HEK293T (cell line): Measurements from ENCODE around the gene OR8A1.

Experiments used
- ARNT ChIP-seq: fragments of 450-650 bp; IDR thresholded peaks from 2 replicates; pipeline ENCODE4 v1.6.1; 2017; ENCODE audit warnings: mild to moderate bottlenecking
- BHLHE40 ChIP-seq: fragments of 450-650 bp; IDR thresholded peaks from 2 replicates; pipeline ENCODE4 v1.6.1; 2016; ENCODE audit warnings: mild to moderate bottlenecking, moderate library complexity, borderline replicate concordance
- CTBP1 ChIP-seq: fragments of 450-650 bp; IDR thresholded peaks from 2 replicates; pipeline ENCODE4 v1.6.1; 2016; ENCODE audit warnings: borderline replicate concordance
- ELF4 ChIP-seq: fragments of 450-650 bp; IDR thresholded peaks from 2 replicates; pipeline ENCODE4 v1.6.1; 2017; ENCODE audit warnings: antibody characterized with exemption
- FOXA1 ChIP-seq: fragments of 450-650 bp; IDR thresholded peaks from 2 replicates; pipeline ENCODE4 v1.6.1; 2016; ENCODE audit warnings: mild to moderate bottlenecking
- FOXK2 ChIP-seq: fragments of 450-650 bp; IDR thresholded peaks from 2 replicates; pipeline ENCODE4 v1.6.1; 2016; ENCODE audit warnings: mild to moderate bottlenecking
- FOXM1 ChIP-seq: fragments of 450-650 bp; IDR thresholded peaks from 2 replicates; pipeline ENCODE4 v1.6.1; 2017; ENCODE audit warnings: mild to moderate bottlenecking, borderline replicate concordance
- HDGF ChIP-seq: fragments of 450-650 bp; IDR thresholded peaks from 2 replicates; pipeline ENCODE4 v1.6.1; 2017; ENCODE audit warnings: antibody characterized with exemption, borderline replicate concordance
- L3MBTL2 ChIP-seq: fragments of 450-650 bp; conservative IDR thresholded peaks from 2 replicates; pipeline ENCODE4 v1.6.1; 2016; ENCODE audit warnings: mild to moderate bottlenecking
- PKNOX1 ChIP-seq: fragments of 450-650 bp; IDR thresholded peaks from 2 replicates; pipeline ENCODE4 v1.6.1; 2016
- SP1 ChIP-seq: fragments of 450-650 bp; IDR thresholded peaks from 2 replicates; pipeline ENCODE4 v1.6.1; 2017
- SUZ12 ChIP-seq: fragments of 450-650 bp; IDR thresholded peaks from 2 replicates; pipeline ENCODE4 v1.6.1; 2016; ENCODE audit warnings: mild to moderate bottlenecking
- TARDBP ChIP-seq: fragments of 450-650 bp; IDR thresholded peaks from 2 replicates; pipeline ENCODE4 v1.6.1; 2016
- ZNF384 ChIP-seq: fragments of 450-650 bp; IDR thresholded peaks from 2 replicates; pipeline ENCODE4 v1.6.1; 2016

- TF ChIP-seq TARDBP (no peak), FOXA1 (no peak), BHLHE40 (no peak), SP1 (no peak), FOXK2 (no peak), FOXM1 (no peak), SUZ12 (no peak), ZNF384 (no peak), ELF4 (no peak), CTBP1 (no peak), ARNT (no peak), HDGF (no peak), L3MBTL2 (no peak), PKNOX1 (no peak)
These were observed 28.6 kb upstream of the OR8A1 start for GRCh38 chr11:124541204-124541603.
